ELF-1 (cell line): ENCODE measurements around the gene KCNG2.
"Not testable (repeated sequence)": the region's sequence is repeated elsewhere in the genome, so short reads cannot be mapped to it uniquely, and the experiment has no call there.

Experiments used
- DNase-seq: peaks from one replicate; pipeline ENCODE4 v3.0.0-alpha.2; 2016; ENCODE audit warnings: low read depth, low spot score

The KCNG2 gene

DNA sequence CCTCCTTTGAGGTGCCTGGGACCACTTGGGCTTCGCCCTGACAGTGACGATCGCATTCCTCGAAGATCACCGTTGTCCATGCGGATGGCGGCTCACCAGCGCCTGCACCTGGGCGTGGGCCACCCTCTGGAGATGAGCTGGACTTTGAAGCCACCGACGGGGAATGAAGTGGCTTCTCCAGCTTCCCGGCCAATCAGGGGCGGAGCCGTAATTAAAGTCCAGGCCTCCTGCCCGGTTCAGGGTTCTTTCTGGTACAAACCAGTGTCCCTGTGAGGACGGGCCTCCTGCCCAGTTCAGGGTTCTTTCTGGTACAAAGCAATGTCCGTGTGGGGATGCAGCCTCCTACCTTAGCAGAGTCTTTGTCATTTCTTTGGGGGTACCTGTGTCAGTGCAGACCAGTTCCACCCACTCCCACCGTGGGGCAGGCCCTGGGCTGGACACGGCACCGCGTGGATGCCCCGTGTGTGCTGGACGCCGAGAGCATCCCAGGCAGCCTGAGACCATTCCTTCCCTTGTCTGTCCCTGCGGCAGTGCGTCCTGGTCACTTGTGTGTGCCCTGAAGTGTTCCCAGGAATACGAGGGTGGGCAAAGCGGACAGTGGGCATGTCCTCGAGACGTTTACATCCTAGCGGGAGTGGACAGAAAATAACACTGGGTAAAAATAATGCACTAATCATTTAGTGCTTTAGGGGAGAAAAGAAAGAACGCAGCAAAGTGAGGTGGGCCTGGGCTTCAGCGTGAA, 55.0 kb downstream of the KCNG2 start:
- DNase-seq: no peak

DNA sequence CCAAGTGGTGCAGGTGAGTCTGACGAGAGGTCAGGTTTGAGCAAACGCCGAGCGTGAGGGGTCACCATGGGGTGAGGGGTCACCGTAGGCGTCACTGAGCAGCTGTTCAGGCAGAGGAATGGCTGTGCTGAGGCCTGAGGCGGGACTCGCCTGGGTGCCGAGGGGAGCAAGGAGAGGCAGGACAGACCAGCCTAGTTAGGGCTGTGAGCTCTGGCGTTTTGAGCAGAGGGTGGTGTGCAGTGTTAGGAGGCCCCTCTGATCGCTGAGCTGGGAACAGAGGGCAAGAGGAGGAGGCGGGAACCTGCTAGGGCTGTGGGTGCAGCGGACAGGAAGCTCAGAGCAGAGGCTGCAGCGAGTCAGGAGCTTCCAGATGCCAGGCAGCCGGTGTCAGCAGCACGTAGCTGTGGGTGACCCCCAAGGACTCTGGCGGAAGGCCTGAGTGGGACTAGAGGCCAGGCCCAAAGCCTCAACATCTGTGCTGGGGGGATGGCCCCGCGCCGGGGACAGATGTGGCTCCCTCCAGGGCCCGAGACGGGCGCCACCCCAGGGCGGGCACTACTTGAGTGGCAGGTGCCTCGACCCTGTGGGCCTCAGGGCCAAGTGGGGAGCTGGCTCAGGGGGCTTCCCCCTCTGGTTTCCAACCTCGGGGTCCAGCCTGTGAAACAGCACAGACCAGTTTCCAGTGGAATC, 55.7 kb downstream of the KCNG2 start:
- no peak for DNase-seq

DNA sequence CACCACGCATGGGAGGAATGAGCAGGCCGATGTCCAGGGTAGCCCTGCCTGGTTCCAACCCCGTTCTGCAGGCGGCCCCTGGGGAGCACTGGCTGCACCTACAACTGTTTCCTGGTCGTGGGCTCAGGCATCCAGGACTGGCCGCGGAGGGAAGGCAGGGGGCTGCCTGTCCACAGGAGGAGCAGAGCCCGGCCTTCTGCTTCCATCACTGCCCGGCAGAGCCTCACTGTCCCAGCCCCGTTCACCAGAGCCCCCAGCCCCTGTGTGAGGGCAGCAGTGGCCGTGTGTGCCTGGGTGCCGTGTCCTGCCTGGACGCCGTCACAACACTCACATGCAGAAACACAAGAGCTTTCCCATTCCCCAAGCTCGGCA, 56.2 kb downstream of the KCNG2 start:
- DNase-seq: no peak

DNA sequence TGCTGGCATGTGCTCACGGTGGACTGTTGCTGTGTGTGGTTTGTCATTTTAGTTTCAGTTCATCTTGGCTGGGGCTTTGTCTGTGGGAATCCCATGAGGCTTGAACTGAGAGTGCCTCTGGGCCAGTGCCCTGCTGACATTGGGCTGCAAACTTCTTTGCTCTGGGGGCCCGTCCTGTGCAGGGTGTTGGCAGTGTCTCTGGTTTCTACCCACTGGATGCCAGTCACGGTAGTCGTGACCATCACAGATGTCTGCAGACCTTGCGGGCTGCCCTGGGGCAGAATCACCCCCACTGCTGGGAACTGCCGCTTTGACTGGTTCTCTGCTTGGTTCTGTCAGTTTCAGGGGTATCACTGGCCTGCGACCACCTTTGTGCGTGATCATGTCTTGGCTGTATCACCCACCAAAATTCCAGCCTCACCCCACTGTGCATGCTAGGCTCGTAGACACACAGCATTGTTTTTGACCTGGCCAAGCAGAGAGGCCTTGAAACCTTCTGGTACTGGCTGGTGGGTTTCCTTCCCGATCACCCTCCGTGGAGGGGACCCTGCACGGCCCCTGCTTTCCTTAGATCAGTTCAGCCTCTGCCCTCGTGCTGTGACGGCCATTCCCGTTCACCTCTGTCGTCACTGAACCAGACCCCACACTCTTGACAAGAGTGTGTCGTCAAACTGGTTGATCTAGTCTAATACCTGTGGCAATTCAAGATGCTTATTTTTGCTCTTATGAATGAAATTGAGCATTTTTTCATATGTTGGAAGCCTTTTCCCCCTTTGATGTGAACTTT, 57.6 kb downstream of the KCNG2 start:
- no peak for DNase-seq

DNA sequence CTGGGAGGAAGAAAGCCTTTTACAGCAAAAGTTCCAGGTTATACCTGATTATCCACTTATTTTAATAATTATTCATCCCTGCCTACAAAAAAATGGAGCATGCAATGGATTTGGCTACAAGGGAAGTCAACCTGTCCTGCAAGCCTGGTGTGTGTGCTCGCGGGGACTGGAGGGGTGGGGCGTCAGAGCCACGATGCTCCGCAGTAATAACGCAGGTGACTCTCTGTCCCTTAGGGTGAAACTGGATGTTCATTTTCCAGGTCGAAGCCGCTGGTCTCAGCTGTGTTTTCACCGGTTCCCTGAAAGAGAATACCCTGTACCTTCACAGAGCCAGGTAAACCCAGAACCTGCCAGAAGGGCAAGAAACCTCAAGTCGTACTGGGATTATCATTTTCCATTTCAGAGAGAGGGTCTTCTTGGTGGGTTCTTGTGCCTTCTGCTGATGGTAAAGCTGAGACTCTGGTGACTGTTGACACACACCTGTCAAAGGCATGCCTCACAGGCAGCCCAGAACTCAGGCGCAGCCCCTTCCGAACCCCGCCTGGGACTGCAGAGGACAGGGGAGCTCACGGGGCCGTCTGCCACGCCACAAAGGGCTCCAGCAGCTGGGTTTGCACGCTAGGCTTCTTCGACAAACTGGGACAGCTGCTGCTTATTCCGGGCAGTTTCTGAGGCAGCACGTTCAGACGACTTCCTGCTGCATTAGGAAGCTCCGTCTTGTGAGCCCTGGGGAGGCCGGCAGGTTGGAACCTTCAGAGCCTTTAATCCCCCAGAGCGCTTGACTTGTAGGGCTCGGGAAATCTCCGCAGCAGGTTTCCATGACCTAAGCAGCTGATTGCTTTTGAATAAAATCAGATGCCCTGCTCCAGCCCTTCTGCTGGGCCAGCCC, 58.6 kb downstream of the KCNG2 start:
- DNase-seq: peak; percentile 82

DNA sequence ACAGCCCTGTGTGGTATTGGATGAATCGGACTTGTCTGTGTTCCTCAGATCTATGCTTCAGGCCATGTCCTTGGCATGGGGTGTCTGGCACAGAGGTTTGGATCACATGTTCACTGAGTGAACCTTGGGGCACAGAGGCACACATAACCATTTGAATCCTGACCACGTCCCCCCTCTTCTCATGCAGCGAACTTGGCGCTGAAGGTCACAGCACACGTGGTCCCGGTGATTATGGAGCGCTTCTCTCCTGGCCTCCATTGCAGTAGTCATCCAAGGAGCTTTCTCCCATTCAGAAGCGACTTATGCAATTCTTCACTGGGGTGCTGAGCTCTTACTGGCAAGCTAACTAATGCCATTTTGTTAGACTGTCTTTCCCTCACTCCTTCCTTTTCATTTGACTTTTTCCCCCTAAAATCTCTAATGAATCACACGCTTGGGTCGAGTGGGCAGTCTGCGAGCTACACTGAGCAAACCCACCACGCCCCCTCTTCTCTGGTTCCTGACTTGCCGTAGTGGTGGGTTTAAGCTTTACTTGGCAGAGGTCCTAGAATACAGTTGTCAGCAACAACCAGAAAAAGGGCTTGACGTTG, 59.4 kb downstream of the KCNG2 start:
- peak; percentile 23 for DNase-seq

DNA sequence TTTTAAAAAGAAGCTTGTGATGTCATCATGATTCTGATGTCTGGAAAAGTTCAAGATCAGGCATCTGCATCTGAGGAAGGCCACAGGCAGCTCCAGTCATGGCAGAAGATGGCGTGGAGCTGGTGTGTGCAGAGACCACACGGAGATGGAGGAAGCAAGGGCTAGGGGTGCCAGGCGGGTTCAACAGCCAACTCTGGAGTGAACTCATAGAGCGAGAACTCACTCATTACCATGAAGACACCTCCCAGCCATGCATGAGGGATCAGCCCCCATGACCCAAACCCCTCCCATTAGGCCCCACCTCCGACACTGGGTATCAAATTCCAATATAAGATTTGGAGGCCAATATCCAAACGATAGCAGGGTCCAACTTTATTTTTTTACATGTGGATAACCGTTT, 61.6 kb downstream of the KCNG2 start:
- DNase-seq: no peak

DNA sequence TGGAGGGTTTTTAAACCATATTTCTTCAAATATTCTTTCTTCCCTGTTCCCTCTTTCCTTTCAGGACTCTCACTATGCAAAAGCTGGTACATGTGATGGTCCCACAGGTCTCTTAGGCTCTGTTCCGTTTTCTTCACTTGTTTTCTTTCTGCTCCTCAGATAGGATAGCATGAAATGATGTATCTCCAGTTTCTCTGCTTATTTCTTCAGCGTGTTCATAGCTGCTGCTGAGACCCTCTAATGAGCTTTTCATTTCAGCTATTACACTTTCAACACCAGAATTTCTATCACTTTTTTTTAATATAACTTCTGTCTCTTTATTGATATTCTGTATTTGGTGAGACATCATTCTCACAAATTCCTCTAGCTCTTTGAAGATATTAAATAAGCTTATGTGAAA, 63.9 kb downstream of the KCNG2 start:
- DNase-seq: no peak

DNA sequence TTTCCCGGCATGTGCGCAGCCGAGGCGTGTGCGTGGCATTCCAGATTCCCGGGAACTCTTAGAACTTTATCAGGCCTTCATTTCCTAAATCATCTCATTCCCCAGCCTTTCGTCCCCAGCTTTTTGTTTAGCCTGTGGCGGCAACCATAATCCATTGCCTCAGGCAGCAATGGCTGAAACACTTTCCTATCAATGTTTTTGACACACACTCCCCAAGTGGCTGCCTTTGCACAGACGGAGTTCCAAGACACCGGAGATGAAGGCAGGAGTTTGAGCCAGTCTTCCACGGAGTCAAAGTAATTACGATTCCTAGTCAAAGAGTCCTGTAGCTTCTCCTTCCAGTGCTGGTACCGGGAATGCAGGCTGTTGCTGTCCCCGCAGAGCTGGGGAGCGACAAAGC, 64.8 kb downstream of the KCNG2 start:
- no peak for DNase-seq

DNA sequence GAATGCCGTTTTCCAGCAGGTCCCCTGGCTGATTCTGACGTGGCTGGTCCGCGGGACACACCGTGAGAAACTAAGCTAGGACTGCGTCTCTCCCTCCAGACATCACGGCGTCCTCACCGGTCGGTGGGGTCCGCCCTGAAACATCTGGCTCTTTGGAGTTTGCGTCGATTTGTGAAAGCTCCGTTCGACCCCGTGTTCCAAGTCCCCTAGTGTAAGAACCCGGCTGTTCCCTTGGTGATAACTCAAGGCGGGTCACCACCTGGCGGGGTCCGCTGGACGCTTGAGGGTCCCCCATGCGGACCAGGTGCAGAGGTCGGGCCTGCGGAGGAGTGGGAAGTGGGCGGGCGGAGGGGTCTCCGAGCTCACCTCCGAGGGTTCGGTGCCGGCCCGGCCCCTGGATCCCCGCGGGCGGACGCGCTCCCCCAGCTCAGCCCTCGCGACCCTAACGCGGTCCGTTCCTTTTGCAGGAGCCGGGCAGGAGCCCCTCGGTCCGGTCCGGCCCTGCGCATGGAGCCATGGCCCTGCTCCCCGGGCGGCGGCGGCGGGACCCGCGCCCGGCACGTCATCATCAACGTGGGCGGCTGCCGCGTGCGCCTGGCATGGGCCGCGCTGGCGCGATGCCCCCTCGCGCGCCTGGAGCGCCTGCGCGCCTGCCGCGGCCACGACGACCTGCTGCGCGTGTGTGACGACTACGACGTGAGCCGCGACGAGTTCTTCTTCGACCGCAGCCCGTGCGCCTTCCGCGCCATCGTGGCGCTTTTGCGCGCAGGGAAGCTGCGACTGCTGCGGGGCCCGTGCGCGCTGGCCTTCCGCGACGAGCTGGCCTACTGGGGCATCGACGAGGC, 65.6 kb downstream of the KCNG2 start:
- no peak for DNase-seq

DNA sequence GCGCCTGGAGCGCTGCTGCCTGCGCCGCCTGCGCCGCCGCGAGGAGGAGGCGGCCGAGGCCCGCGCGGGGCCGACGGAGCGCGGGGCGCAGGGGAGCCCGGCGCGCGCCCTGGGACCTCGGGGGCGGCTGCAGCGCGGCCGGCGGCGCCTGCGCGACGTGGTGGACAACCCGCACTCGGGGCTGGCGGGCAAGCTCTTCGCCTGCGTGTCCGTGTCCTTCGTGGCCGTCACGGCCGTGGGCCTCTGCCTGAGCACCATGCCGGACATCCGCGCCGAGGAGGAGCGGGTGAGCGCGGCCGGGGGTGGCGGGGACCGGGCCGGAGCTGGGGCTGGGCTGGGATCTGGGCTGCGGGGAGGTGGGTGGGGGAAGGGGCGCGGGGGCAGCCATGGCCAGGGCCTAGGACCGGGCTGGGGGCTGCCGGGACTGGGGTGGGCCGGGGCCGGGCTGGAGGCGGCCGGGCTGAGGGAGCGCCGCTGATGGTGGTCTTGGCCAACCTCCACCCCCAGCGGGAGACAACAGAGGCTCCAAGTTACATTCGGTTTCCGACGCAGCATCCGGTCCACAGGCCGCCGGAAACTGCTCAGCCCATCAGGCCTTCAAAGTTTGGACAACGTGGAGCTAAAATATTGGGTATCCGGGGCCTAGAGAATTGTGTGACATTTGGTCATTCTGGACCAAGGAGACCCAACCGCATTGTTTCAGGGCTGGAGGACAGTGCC, 66.4 kb downstream of the KCNG2 start:
- no peak for DNase-seq

DNA sequence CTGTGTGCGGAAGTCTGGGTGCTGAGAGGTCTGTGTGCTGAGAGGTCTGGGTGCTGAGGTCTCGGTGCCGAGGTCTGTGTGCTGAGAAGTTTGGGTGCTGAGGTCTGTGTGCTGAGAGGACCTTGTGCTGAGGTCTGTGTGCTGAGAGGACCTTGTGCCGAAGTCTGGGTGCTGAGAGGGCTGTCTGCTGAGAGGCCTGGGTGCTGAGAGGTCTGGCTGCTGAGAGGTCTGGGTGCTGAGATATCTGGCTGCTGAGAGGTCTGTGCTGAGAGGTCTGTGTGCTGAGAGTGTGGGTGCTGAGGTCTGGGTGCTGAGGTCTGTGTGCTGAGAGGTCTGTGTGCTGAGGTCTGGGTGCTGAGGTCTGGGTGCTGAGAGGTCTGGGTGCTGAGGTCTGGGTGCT, 67.2 kb downstream of the KCNG2 start:
- DNase-seq: not testable (repeated sequence)

DNA sequence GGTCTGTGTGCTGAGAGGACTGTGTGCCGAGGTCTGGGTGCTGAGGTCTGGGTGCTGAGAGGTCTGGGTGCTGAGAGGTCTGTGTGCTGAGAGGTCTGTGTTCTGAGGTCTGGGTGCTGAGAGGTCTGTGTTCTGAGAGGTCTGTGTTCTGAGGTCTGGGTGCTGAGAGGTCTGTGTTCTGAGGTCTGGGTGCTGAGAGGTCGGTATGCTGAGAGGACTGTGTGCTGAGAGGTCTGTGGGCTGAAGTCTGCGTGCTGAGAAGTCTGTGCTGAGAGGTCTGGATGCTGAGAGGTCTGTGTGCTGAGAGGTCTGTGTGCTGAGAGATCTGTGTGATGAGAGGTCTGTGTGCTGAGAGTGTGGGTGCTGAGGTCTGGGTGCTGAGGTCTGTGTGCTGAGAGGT, 68.2 kb downstream of the KCNG2 start:
- not testable (repeated sequence) for DNase-seq

DNA sequence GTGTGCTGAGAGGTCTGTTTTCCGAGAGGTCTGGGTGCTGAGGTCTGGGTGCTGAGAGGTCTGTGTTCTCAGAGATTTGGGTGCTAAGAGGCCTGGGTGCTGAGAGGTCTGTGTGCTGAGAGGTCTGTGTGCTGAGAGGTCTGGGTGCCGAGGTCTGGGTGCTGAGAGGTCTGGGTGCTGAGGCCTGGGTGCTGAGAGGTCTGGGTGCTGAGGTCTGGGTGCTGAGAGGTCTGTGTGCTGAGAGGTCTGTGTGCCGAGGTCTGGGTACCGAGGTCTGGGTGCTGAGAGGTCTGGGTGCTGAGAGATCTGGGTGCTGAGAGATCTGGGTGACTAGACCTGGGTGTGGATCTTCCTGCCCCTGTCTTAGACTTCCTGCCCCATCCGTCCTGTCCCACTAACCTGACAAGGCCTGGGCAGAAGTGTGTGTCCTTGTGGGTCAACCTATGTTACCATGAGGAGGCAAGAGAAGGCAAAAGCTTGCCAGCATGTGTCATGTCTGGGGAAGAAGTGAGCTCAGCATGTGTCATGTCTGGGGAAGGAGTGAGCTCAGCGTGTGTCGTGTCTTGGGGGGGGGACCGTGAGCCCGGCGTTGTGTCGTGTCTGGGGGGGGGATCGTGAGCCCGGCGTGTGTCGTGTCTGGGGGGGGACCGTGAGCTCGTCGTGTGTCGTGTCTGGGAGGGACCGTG, 69.3 kb downstream of the KCNG2 start:
- no peak for DNase-seq

DNA sequence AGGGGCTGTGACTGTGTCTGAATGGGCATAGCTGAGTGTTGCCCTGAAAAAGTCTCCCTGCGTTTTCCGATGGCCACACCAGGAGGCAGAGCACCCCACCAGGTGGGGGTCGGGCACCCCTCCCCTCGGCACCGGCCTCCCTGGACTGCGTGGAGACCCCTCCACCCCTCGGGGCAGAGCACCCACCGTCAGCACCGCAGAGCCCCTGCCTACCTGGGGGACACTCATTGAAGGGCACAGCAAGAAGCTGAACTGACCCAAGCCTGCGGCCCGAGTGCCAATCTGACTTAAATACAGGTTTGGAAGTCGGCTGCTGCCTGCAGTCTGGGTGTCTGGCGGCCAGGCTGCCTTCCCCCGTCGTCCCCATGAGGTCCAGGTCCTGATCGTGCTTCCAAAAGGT, 69.9 kb downstream of the KCNG2 start:
- DNase-seq: no peak

DNA sequence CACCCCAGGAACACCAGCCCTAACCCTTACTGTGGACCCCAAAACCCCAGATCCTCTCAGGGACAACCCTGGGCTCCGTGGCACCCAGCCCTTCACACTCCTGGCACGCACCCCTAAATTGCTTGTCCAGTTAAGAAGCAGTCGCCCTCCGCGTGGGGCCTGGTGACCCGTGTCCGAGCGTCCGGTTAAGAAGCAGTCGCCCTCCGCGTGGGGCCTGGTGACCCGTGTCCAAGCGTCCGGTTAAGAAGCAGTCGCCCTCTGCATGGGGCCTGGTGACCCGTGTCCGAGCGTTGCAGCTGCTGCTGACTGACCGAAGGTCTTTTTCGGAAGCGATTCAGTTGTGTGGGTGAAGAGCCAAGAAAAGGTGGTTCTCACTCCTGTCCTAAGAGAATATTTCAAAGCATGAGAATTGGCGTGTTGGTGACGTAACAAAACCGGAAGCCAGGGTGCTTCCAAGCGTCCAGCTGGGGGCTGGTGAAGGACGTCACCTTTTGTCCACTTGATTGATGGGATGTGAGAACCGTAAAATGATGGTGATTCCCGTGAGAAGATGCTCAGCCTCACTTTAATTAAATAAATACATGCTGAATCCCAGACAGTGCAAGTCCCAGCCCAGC, 70.5 kb downstream of the KCNG2 start:
- no peak for DNase-seq

DNA sequence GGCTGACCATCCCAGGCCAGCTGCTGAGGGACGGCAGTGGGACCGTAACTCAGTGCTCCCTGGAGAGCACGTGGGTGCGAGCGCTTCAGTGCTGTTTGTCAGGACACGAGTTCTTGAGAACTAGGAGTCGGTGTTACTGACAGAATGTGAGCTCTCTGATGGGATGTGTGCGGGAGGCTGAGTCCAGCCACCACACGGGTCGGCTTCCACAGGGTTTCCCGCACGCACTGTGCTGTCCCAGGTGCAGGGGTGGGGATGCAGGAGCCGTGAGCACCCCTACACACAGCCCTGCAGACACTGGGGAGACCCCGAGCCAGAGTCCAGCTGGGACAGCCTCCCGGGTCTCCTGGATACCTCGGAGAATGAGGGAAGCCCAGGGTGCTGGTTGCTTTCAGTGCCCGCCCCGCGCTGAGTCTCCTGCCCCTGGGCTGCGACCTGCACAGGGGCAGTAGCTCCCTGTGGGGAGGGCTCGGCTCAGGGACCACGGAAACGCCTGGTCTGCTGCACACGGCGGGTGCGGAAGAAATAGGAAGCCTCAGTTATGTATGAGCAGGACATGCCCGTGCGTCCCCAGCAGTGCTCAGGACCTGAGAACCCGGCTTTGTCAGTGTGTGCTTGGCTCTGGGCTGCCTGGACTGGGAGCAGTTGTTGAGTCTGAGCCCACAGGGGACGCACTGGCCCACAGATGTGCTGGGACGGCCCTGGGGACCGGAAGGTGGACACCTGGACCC, 71.2 kb downstream of the KCNG2 start:
- no peak for DNase-seq
